Measurements from ENCODE around the gene KRT23.

DNA sequence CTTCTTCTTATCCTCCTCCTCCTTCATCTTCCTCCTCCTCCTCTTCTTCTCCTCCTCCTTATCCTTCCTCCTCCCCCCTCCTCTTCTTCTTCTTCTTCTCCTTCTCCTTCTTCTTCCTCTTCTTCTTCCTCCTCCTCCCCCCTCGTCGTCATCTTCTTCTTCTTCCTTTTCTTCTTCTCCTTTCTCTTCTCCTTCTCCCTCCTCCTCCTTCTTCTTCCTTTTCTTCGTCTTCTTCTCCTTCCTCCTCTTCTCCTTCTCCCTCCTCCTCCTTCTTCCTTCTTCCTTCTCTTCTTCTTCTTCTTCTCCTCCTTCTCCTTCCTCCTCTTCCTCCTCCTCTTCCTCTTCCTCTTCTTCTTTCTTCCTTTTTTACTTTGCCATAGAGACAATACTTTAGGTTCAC is 5.1 kb upstream of the KRT23 start:
- TF ChIP-seq EZH2 (IDR thresholded peaks at IDR 0.05) (no peak), POLR2AphosphoS5 (IDR thresholded peaks at IDR 0.05; ENCODE audit: borderline replicate concordance, low read depth, low read length) (no peak), FOXP2 (optimal IDR thresholded peaks at IDR 0.05; ENCODE audit: control extremely low read depth, extremely low read length, insufficient read depth) (no peak)
